Stomach (tissue), 4 donors: ENCODE data around the gene FBLL1.

Experiments
- CTCF ChIP-seq, 7 experiments: fragments of 450-650 bp in 4 of 7; fragments of 200-600 bp in 3 of 7; sonication (generic) in 3 of 7; IDR thresholded peaks; one replicate each; pipeline ENCODE4 v1.5.1; 2016 to 2019; ENCODE audit warnings: antibody characterized with exemption in 7 of 7, control low read depth in 2 of 7, mild to moderate bottlenecking in 1 of 7
- POLR2AphosphoS5 ChIP-seq, 3 donors: sonication (generic); formaldehyde crosslinking; IDR thresholded peaks; one replicate each; pipeline ENCODE4 v1.6.1; 2016; ENCODE audit warnings: antibody characterized with exemption in 3 of 3

- TF ChIP-seq CTCF (IDR thresholded peaks at IDR 0.05) = no peak
- TF ChIP-seq POLR2AphosphoS5 (IDR thresholded peaks at IDR 0.05) = no peak
Observed at GRCh38 chr5:168568738-168569137, 39.6 kb downstream of the FBLL1 start.
